Effector memory CD4-positive, alpha-beta T cell (primary cell): ENCODE results near the gene RPS6KA5.
"Not testable (repeated sequence)": the region's sequence is repeated elsewhere in the genome, so short reads cannot be mapped to it uniquely, and the experiment has no call there.

ENCODE experiments used
- DNase-seq, 3 donors: peaks; one replicate each; pipeline ENCODE4 v3.0.0-alpha.2; 2020
- H3K27ac ChIP-seq: 2 replicates; pipeline ENCODE4 v1.7.0; 2013; ENCODE audit warnings: mild to moderate bottlenecking, low read length, moderate library complexity; ENCODE audit not compliant: insufficient read depth, poor library complexity, severe bottlenecking
- H3K27me3 ChIP-seq: replicated peaks from 2 replicates; pipeline ENCODE4 v1.7.0; 2013; ENCODE audit warnings: mild to moderate bottlenecking, low read length; ENCODE audit not compliant: insufficient read depth, control insufficient read depth, poor library complexity, severe bottlenecking
- H3K36me3 ChIP-seq: 2 replicates; pipeline ENCODE4 v1.7.0; 2013; ENCODE audit warnings: mild to moderate bottlenecking, low read length, moderate library complexity; ENCODE audit not compliant: control insufficient read depth, insufficient read depth
- H3K4me1 ChIP-seq: 2 replicates; pipeline ENCODE4 v1.7.0; 2013; ENCODE audit warnings: low read length, mild to moderate bottlenecking; ENCODE audit not compliant: control insufficient read depth, insufficient read depth, poor library complexity, severe bottlenecking
- H3K4me3 ChIP-seq: 2 replicates; pipeline ENCODE4 v1.7.0; 2013; ENCODE audit warnings: low read length, low read depth, mild to moderate bottlenecking; ENCODE audit not compliant: insufficient read depth, poor library complexity, severe bottlenecking
- H3K9me3 ChIP-seq: 2 replicates; pipeline ENCODE4 v1.7.0; 2013; ENCODE audit warnings: mild to moderate bottlenecking, low read length, moderate library complexity; ENCODE audit not compliant: control insufficient read depth

The RPS6KA5 gene

GRCh38 chr14:91090743-91091142 lies 30.3 kb upstream of the RPS6KA5 start:
- Histone ChIP-seq H3K4me1 (no peaks in the 10 kb centered on the region), H3K27me3 (no peaks in the 10 kb centered on the region), H3K9me3 (no peaks in the 10 kb centered on the region), H3K27ac (no peak overlapping the region), H3K36me3 (no peaks in the 10 kb centered on the region), H3K4me3 (no peak overlapping the region)
- no peak for DNase-seq

- Histone ChIP-seq H3K36me3 (no peaks in the 10 kb centered on the region), H3K27me3 (no peaks in the 10 kb centered on the region), H3K27ac (no peak overlapping the region), H3K9me3 (no peaks in the 10 kb centered on the region), H3K4me3 (no peak overlapping the region), H3K4me1 (no peaks in the 10 kb centered on the region)
- no peak for DNase-seq
Measured at GRCh38 chr14:91089958-91090535, 29.6 kb upstream of the RPS6KA5 start.

- DNase-seq, result no peak
- Histone ChIP-seq H3K4me1 (no peaks in the 10 kb centered on the region), H3K27me3 (no peaks in the 10 kb centered on the region), H3K27ac (no peak overlapping the region), H3K9me3 (no peaks in the 10 kb centered on the region), H3K4me3 (no peak overlapping the region), H3K36me3 (no peaks in the 10 kb centered on the region)
Measured at GRCh38 chr14:91088585-91089235, 28.3 kb upstream of the RPS6KA5 start.

- not testable (repeated sequence) for H3K36me3 ChIP-seq, H3K27me3 ChIP-seq, H3K4me1 ChIP-seq, DNase-seq, H3K27ac ChIP-seq, H3K9me3 ChIP-seq, H3K4me3 ChIP-seq
Measured at GRCh38 chr14:91087470-91087869, 27.0 kb upstream of the RPS6KA5 start.

GRCh38 chr14:91084516-91084915 lies 24.1 kb upstream of the RPS6KA5 start:
- no peak for DNase-seq
- H3K9me3 ChIP-seq, result no peaks in the 10 kb centered on the region
- H3K36me3 ChIP-seq, result no peaks in the 10 kb centered on the region
- no peaks in the 10 kb centered on the region for H3K4me1 ChIP-seq
- H3K27ac ChIP-seq, result no peak overlapping the region
- H3K4me3 ChIP-seq, result no peak overlapping the region
- H3K27me3 ChIP-seq, result no peaks in the 10 kb centered on the region

- Histone ChIP-seq H3K4me3 (no peak overlapping the region), H3K27ac (no peak overlapping the region), H3K9me3 (no peaks in the 10 kb centered on the region), H3K27me3 (no peaks in the 10 kb centered on the region), H3K36me3 (no peaks in the 10 kb centered on the region), H3K4me1 (peaks cover 17% of the 10 kb centered on the region)
- no peak for DNase-seq
Measured at GRCh38 chr14:91082282-91082681, 21.8 kb upstream of the RPS6KA5 start.

- no peaks in the 10 kb centered on the region for H3K9me3 ChIP-seq
- no peaks in the 10 kb centered on the region for H3K36me3 ChIP-seq
- H3K4me1 ChIP-seq, result peaks cover 20% of the 10 kb centered on the region
- no peak for DNase-seq
- no peak overlapping the region for H3K27ac ChIP-seq
- no peak overlapping the region for H3K4me3 ChIP-seq
- no peaks in the 10 kb centered on the region for H3K27me3 ChIP-seq
Measured at GRCh38 chr14:91080071-91080470, 19.6 kb upstream of the RPS6KA5 start.

- Histone ChIP-seq H3K27ac (peak overlapping the region; percentile 45), H3K4me3 (no peak overlapping the region), H3K9me3 (no peaks in the 10 kb centered on the region), H3K27me3 (no peaks in the 10 kb centered on the region), H3K36me3 (no peaks in the 10 kb centered on the region), H3K4me1 (peaks cover 20% of the 10 kb centered on the region)
- peak in 1 of 3 donors; percentile 13 for DNase-seq
Measured at GRCh38 chr14:91078095-91078737, 17.8 kb upstream of the RPS6KA5 start.

GRCh38 chr14:91075553-91075952 lies 15.1 kb upstream of the RPS6KA5 start:
- no peak overlapping the region for H3K4me3 ChIP-seq
- no peak for DNase-seq
- H3K27me3 ChIP-seq, result no peaks in the 10 kb centered on the region
- H3K36me3 ChIP-seq, result no peaks in the 10 kb centered on the region
- H3K4me1 ChIP-seq, result peaks cover 20% of the 10 kb centered on the region
- no peaks in the 10 kb centered on the region for H3K9me3 ChIP-seq
- no peak overlapping the region for H3K27ac ChIP-seq

- Histone ChIP-seq H3K9me3 (no peaks in the 10 kb centered on the region), H3K27me3 (no peaks in the 10 kb centered on the region), H3K4me3 (no peak overlapping the region), H3K27ac (no peak overlapping the region), H3K36me3 (no peaks in the 10 kb centered on the region), H3K4me1 (peaks cover 33% of the 10 kb centered on the region)
- no peak for DNase-seq
Measured at GRCh38 chr14:91070572-91070971, 10.1 kb upstream of the RPS6KA5 start.
